NCI-H510A treated with DMSO at 0.1 percent for 48 hours (cell line): ENCODE data around the gene DOCK1.

Experiments used
- DNase-seq: peaks from one replicate; lab custom pipeline; 2025; lab: John Stamatoyannopoulos, UW

The DOCK1 gene

DNA sequence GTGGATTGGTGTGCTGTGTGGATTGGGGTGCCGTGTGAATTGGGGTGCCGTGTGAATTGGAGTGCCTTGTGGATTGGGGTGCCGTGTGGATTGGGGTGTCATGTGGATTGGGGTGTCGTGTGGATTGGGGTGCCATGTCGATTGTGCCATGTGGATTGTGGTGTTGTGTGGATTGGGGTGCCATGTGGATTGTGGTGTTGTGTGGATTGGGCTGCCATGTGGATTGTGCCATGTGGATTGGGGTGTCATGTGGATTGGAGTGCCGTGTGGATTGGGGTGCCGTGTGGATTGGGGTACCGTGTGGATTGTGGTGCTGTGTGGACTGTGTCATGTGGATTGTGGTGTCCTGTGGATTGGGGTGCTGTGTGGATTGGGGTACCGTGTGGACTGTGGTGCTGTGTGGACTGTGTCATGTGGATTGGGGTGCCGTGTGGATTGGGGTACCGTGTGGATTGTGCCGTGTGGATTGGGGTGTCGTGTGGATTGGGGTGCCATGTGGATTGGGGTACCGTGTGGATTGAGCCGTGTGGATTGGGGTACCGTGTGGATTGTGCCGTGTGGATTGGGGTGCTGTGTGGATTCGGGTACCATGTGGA, 523.3 kb downstream of the DOCK1 start:
- DNase-seq: no peak

DNA sequence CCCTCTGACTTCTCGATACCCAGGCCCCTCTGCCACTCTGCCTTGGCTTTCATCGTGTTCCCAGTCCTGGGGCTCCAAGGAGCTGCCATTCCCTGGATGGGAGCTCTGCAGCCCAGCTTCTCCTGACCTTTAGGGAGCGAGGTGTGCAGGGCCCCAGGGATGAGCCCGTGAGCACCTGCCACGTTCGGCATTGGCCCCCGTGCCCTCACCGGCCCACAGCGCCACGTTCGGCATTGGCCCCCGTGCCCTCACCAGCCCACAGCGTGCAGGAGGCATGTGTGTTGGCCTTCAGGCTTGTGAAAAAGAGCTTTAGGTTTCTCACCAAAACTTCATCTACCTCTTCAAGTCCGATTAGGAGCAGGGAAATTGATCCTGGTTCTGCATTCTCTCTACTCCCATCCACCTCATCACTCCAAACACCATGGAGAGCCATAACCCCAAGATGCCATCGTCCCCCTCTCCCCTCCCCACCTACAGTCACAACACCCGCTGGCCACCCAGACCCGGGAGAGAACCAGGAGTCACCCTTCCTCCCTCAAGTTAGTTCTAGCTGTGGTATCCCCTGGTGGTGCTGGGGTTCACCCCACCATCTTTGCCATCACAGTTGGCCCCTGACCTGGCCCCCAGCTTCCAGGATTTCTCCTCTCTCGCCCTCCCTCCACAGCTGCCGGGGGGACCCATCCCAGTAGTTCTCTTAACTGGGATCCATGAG, 524.5 kb downstream of the DOCK1 start:
- DNase-seq: no peak

DNA sequence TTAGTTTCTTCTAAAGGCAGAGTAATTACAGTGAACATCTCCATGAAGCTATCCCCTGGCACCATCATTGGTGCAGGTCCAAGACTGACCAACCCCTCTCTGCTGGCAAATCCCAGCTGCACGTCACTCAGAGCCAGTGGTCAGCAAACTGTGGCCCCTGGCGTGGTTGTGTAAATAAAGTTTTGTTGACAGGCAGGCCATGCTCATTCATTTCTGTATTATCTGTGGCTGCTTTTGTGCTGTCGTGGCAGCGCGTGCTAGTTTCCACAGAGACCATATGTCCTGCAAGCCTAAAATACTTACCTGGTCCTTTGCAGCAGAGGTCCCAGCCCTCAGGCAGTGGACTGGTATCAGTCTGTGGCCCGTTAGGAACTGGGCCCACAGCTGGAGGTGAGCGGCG, 526.3 kb downstream of the DOCK1 start:
- DNase-seq: no peak

DNA sequence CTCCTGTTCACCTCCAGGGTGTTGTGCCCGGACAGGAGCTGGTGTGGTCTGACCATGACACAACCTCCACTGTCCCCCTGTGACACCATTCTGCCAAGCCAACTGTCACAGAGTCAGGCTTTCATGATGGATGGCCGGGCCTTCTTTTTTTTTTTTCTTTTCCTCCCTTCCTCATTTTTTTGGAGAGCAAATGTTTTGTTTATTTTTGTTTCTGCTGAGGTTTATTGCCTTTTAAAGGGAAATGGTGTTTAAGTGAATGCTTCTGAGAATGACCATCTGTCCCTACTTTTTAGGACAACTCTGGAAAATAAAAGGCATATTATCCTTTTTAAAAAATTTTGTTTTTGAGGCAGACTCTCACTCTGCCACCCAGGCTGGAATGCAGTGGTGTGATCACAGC, 528.8 kb downstream of the DOCK1 start:
- DNase-seq: no peak

DNA sequence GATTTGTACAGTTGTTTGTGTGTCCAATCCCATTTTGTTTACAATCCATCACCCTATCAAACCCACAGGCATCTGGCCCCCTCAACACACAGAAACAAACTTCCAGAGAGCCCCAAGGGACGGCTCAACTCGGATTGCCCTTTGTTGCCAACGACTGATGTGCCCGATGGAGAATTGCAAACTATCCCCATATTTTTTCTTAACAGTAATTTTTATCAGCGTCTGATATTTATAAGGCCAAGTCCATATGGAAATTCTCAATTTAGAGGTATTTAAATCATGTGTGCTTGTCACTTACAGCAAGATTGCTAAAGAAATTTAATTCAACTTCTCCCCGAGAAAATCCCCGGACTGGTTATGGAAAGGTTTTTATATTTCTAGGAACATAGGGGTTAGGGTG, 530.0 kb downstream of the DOCK1 start:
- DNase-seq: no peak

DNA sequence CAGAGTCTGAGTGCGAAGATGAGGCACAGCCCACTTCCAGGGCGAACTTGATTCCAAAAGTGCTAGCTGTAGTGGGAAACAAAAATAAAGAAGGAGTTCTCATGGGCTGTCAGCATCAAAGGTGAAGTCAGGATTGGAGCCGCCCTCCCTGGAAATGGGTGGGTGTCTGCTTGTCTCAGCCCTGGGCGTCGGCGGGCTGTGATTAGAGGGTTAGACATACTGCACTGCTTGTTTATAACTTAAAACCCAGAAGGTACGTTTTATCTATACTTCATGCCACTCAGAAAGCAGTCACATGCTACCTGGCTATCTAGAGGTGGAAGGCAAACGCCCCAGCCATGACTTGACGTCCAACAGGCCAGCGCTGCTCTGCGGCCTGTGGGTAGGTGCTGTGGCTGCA, 535.1 kb downstream of the DOCK1 start:
- DNase-seq: no peak

DNA sequence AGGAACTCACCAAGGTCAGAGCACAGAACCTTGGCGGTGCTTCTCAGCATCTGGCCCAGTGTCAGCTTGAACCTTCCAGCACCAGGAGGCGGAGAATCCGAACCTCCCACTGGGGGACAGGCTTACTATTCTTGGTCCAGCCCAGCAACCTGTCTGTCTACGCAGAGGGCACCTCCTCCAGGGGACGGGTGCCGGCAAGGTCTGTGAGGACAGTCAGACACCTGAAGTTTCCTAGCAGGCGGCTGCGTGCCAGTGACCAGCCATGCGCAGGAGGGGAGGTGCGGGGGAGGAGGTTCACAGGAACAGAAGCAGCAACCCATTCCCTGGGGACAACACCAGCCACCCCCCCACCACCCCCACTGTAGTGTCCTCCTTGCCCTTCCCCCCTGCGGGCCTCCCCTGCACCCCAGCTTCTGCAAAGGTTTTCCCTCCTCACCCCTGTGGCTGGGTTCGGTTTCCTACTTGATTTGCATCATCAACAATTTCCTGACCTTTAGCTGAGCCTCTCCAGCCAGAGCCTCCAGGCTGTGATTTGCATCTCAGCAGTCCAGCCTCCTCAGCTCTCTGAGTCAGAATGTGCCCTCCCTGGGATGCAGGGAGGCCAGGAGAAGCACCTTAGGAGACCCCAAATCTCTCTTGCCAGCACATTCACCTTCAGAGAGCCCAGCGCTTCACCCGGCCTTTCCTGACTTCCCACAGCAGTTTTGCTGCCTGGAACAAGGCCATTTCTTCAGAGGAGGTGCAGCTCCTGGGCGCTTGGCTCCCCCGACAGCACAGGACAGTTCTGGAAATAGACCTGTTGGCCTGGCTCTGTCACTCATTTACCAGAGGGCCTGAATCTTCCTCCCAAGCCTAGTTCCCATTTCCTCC, 536.4 kb downstream of the DOCK1 start:
- no peak for DNase-seq

DNA sequence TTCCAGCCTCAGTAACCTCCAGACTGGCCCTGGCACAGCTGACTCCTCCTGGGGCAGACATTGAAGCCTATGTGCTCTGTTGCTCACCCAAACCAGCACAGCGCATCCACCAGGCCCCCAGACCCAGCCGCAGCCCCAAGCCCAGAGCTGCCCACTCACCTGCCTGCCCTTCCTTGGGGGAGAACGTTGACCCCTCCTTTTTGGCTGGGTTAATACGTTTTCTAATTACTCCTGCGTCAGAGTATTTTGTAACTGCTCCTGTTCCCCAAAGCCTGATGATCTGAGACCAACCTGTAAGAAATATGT, 536.9 kb downstream of the DOCK1 start:
- no peak for DNase-seq

DNA sequence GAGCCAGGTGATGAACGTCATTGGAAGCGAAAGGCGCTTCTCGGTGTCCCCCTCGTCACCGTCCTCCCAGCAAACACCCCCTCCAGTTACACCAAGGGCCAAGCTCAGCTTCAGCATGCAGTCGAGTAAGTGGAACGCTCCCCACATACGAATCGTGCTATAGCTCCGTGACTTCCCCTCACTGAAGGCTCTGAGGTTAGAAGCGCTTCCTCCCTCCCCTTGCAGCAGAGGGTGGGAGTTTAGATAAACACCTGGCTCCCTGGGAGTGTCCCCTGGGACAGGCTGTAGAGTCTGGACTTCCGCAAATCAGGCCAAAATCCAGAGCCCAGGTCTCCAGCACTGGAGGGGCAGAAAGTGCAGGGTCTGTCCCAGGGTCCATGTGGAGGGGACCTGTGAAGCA, 538.9 kb downstream of the DOCK1 start:
- DNase-seq: no peak

DNA sequence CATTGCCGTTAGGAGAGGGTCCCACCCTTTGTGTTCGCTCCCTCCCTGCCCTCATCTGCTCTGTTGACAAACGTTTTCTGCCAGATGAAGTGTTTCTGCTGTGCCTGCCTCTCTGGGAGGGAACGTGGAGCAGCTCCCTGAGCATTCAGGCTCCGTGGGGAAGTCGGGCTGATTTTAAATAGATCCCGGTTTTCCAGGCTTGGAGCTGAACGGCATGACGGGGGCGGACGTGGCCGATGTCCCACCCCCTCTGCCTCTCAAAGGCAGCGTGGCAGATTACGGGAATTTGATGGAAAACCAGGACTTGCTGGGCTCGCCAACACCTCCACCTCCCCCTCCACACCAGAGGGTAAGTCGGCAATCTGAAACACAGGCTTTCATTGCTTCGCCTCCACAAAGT, 542.0 kb downstream of the DOCK1 start:
- no peak for DNase-seq

DNA sequence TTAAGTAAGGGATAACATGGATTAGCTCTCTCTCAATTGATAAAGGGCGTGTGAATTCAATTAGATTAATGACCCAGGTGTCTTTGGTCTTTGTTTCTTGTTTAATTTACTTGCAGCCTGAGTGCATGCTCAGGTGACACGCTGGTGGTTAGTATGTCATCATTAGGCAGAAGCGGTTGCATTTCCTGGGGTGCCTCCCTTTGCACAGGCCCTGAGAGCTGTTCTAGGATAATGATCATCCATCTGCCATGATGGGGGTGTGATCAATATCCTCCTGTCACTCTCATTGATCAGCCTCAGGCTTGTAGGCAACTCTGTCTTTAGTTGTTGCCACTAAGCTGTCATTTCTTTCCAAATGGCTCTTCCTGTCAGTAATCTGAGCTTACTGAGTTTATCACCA, 544.3 kb downstream of the DOCK1 start:
- peak; percentile 22 for DNase-seq

DNA sequence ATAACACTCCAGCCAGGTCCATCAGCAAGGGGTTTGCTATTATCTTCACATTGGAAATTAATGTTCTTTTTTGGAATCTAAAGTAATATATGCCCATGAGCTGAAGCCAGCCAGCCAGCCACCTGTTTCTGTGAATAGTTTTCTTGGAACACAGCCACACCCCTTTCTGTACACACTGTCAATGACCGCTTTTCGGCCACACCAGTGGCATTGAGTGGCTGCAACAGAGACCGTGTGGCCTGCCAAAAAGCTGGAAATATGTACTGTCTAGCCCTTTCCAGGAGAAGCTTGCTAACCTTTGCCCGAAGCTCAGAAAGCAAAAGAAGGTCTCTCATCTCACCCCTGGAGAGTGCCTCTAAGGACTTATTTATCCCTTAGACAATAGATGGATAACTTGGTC, 545.4 kb downstream of the DOCK1 start:
- peak; percentile 23 for DNase-seq

DNA sequence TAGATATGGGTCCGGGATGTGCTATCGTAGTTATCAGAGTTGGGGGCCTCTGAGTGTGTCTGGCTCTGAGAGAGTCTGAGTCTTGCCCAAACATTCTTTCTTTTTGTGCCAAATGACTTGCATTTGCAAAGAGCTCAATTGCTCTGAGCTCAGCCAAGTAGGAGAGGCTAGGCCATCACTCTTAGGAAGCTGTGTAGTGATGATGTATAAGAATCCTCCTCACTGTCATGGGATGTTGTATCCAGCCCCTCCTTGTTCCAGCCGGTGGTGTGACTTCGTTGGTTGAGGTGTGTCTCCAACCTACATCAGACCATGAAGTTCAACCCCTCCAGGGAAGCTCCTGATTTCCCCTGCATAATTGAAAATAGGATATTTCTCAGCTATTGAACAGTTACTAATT, 546.4 kb downstream of the DOCK1 start:
- no peak for DNase-seq

DNA sequence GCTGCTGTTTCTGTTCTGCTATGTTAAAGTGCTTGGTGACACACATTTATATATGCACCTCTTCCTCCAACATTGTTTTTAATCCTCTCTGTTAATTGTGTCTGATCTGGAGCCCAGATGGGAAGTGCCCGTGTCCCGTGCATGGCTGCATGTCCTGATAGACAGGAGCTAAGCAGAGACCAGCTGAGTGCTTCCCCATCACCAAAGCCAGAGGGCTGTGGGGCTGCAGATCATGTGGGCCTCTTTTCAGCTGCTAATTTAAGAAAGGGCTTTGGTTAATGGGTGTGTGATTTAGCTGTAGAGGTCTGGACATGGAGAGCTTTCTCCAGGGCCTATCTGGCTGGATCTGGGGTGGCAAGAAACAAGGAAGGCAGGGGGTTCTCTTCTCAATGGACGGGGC, 547.3 kb downstream of the DOCK1 start:
- no peak for DNase-seq

DNA sequence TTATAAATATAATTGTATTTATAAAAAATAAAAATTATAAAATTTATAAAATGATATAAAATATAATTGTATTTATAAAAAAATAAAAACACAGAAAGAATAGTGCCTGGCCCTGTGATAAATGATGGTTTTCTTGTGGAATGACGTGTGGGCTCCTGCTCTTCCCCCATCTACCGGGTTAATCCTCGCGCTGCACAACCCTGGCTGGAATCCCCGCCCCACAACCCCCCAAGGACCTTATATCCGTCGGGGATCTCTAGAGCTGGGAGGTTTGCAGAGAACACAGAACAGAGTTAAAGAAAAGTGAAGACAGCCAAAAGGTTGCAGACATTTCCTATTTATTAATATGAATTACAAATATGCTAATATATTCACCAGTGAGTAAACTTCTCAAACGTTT, 548.5 kb downstream of the DOCK1 start:
- DNase-seq: no peak

DNA sequence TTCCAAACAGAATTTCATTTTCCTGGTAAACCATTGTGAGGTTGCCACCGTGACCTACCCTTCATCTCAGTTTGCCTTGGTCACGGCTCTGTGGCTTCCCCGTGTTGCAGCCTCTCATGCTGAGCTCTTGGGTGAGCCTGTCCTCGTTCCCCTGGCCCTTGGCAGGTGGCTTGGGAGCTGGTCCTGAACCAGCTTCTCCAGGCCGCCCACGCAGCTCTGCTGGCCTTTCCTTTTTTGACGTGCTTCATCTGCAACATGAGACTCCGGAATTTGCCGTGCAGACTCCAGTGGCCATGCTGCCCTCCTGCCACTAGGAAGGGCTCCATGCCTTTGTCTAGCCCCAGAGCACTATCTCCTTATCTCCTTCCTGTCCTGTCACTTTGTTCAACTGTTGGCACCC, 550.9 kb downstream of the DOCK1 start:
- DNase-seq: no peak

DNA sequence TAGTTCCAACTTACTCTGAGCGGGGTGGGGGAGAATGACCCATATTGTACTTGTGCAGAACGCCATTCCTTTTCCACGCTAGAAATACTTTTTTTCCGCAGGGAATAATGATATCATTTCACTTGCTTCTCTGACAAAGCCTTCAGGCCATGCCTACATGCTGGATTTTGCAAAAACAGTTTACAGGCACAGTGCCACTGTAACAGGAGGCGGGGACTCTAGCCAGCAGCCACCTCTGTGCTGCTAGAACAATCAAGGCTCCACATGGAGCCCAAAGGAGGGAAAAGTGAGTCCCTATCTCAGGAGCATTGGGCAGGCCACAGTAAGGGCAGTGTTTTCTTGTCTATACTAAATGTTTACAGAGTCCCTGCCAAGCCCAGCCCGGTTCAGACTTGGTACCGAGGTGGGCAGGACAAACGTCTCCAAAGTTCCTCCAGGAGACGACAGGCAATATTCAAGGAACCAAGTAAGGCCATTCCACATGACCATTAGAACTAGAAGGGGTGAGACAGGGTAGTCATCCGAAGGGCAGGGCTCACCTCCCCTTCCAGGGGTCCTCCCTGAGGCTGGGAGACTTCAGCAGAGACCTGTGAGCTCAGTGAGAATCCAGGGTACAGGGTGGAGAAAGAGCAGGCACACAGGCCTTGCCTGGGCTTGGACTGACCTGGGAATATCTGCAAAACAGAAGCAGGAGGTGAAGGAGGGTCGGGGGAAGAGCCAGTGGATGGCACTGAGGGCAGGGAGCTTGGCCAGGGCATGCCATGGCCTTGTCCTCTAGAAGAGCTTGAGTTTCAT, 553.0 kb downstream of the DOCK1 start:
- DNase-seq: no peak

DNA sequence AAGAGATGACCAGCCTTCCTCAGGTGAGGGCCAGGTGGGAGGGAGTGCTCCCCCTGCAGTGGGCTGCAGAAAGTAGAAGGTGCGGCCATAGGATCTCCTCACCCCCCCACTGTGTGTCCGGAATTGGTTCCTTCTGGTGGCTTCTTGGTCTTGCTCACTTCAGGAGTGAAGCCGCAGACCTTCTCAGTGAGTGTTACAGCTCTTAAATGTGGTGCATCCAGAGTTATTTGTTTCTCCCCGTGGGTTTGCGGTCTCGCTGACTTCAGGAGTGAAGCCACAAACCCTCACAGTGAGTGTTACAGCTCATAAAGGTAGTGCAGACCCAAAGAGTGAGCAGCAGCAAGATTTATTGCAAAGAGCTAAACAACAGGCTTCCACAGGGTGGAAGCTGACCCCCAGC, 553.6 kb downstream of the DOCK1 start:
- no peak for DNase-seq

DNA sequence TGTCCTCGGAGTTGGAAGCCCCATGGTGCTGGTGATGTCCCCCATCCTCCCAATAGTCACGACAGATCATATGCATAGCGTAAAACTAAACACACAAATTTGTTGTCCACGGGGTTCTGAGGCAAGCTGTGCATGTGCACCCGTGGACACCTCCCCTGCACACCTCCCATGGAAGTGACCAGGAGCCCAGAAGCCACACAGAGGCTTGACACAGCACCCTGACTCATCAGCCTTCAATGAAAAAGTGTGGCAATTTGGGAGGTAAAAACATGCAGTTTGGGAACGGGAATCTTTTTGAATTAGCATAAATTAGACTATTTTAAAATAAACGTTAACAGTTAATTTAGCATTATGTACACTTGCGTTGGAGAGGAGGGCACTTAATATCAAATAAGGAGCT, 554.7 kb downstream of the DOCK1 start:
- DNase-seq: no peak

DNA sequence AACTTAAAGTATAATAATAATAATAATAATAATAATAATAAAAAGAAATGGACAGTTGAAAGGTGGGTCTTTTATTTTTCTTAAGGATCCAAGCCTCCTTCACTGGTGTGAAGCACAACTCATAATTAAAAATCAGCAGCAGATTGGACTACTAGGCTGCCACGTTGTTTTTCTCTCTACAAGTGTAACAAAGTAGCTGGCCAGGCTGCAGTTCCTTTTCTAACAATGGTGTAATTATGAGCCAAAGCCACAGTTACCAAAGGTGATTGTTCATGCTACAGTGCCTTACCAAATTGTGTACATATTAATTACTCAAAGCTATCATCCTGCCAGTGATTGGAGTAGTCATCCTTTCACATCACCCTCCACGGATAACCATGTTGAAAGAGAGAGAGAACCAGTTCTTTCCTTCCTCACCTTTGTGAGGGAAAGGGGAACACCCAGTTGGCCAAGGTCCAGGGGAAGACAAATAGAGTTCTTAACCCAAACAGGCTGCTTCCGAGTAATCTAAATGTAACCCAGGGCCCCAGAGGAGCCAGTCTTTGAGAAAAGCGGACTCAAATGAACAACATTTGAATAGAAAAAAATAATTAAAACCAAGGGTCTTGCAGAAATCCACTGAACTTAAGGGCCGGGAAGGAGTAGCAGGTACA, 557.5 kb downstream of the DOCK1 start:
- DNase-seq: peak; percentile 47

DNA sequence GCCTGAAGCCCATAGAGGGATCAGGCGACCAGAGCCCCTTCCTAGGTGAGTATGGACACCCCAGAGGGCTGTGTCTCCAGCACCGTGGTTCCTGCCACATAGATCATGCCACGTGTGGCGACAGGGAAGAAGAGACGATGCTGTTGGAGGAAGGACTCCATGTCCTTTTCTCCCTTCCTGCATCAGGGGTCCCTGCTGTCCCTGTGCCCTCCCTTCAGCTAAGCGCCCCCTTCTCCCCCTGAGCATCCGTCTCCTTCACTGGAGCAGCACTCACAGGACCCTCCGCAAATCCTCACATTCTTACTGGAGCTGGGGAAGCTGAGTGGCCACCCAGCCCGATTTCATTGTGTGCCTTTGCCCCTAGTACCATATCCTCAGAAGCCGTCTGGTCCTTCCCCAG, 558.3 kb downstream of the DOCK1 start:
- DNase-seq: no peak

DNA sequence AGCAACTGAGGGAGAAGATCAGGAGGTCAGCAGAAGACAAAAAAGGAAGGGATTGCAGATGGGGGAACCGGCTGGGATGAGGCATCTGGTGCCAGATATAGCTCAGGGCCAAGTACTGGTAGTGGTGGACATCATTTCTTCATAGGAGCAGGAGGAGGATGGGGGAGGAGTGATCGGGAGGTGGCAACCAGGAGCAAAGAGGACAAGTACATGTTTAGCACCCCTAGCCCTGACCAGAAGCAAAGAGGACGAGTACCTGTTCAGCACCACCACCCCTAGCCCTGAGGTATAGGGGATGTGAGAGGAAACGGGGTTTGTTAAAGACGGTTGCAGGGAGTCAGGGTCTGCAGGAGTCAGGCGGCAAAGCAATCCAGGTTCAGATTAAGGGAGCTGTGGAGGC, 559.3 kb downstream of the DOCK1 start:
- DNase-seq: no peak
